ENCODE results near the gene PDE4B. TPM values are rescaled to one million over a fixed set of nuclear protein-coding genes. Genes with fewer than 3 reads are reported as not detected.
"Not testable (repeated sequence)": the region's sequence is repeated elsewhere in the genome, so short reads cannot be mapped to it uniquely, and the experiment has no call there.

The PDE4B gene
- total RNA-seq, 2 experiments from 2014 or later: 2.4 to 3.1 TPM

- no peaks in the 10 kb centered on the region for H3K79me2 ChIP-seq (ENCODE audit: insufficient read depth, low read depth, low read length)
- POLR2A ChIA-PET: no interaction called here
- no peaks in the 10 kb centered on the region for H3K9me3 ChIP-seq (ENCODE audit: low read length)
- H2AFZ ChIP-seq (ENCODE audit: low read length): no peak overlapping the region
- intact Hi-C loops (cut with micrococcal nuclease; ENCODE audit: unreplicated experiment): no loop called here
- no TSS peak for BruUV-seq (replicated peaks)
- H3K4me3 ChIP-seq (ENCODE audit: low read depth, low read length, poor library complexity, severe bottlenecking): no peak overlapping the region
- TF ChIP-seq CTCF (conservative IDR thresholded peaks at IDR 0.05; ENCODE audit: low read length) (no peak), EZH2phosphoT487 (IDR thresholded peaks at IDR 0.05; ENCODE audit: borderline replicate concordance, low read depth, low read length) (no peak)
- no peaks in the 10 kb centered on the region for H3K9me2 ChIP-seq (ENCODE audit: insufficient read depth, low read length)
- no peaks in the 10 kb centered on the region for H4K20me1 ChIP-seq (ENCODE audit: insufficient read depth, low read length)
- no peaks in the 10 kb centered on the region for H3K4me1 ChIP-seq (ENCODE audit: insufficient read depth, low read length, poor library complexity, severe bottlenecking)
- H3K27ac ChIP-seq (ENCODE audit: low read depth, low read length, poor library complexity, severe bottlenecking): no peak overlapping the region
- DNase-seq (ENCODE audit: low spot score): no peak
- no peak overlapping the region for H3K4me2 ChIP-seq (ENCODE audit: low read length)
- H3K36me3 ChIP-seq (ENCODE audit: insufficient read depth, low read length): no peaks in the 10 kb centered on the region
- CTCF ChIA-PET (ENCODE audit: unreplicated experiment): no interaction called here
These were observed 262.4 kb downstream of the PDE4B start for GRCh38 chr1:66055092-66055491.

GRCh38 chr1:66057448-66057847 is 264.8 kb downstream of the PDE4B start:
- POLR2A ChIA-PET: interaction anchor here (0.7 kb wide), 1 partner anchor 739 kb away, joined by 3 read pairs; no protein-coding TSS in a partner anchor
- intact Hi-C loops (cut with micrococcal nuclease; ENCODE audit: unreplicated experiment); H2AFZ ChIP-seq (ENCODE audit: low read length); H3K9me3 ChIP-seq (ENCODE audit: low read length); H4K20me1 ChIP-seq (ENCODE audit: insufficient read depth, low read length); H3K9me2 ChIP-seq (ENCODE audit: insufficient read depth, low read length); CTCF ChIA-PET (ENCODE audit: unreplicated experiment); H3K27ac ChIP-seq (ENCODE audit: low read depth, low read length, poor library complexity, severe bottlenecking); H3K79me2 ChIP-seq (ENCODE audit: insufficient read depth, low read depth, low read length); H3K4me2 ChIP-seq (ENCODE audit: low read length); H3K36me3 ChIP-seq (ENCODE audit: insufficient read depth, low read length); DNase-seq (ENCODE audit: low spot score); BruUV-seq (replicated peaks); H3K4me3 ChIP-seq (ENCODE audit: low read depth, low read length, poor library complexity, severe bottlenecking); H3K4me1 ChIP-seq (ENCODE audit: insufficient read depth, low read length, poor library complexity, severe bottlenecking): not testable (repeated sequence)

GRCh38 chr1:66058558-66058957 is 265.9 kb downstream of the PDE4B start:
- no peak overlapping the region for H3K4me3 ChIP-seq (ENCODE audit: low read depth, low read length, poor library complexity, severe bottlenecking)
- no peaks in the 10 kb centered on the region for H3K9me3 ChIP-seq (ENCODE audit: low read length)
- no peaks in the 10 kb centered on the region for H4K20me1 ChIP-seq (ENCODE audit: insufficient read depth, low read length)
- no peak for DNase-seq (ENCODE audit: low spot score)
- H2AFZ ChIP-seq (ENCODE audit: low read length): no peak overlapping the region
- intact Hi-C loops (cut with micrococcal nuclease; ENCODE audit: unreplicated experiment): no loop called here
- H3K4me2 ChIP-seq (ENCODE audit: low read length): no peak overlapping the region
- no peaks in the 10 kb centered on the region for H3K36me3 ChIP-seq (ENCODE audit: insufficient read depth, low read length)
- no peaks in the 10 kb centered on the region for H3K79me2 ChIP-seq (ENCODE audit: insufficient read depth, low read depth, low read length)
- POLR2A ChIA-PET: no interaction called here
- CTCF ChIA-PET (ENCODE audit: unreplicated experiment): no interaction called here
- no peak overlapping the region for H3K27ac ChIP-seq (ENCODE audit: low read depth, low read length, poor library complexity, severe bottlenecking)
- H3K9me2 ChIP-seq (ENCODE audit: insufficient read depth, low read length): no peaks in the 10 kb centered on the region
- no TSS peak for BruUV-seq (replicated peaks)
- TF ChIP-seq CTCF (conservative IDR thresholded peaks at IDR 0.05; ENCODE audit: low read length): no peak
- TF ChIP-seq EZH2phosphoT487 (IDR thresholded peaks at IDR 0.05; ENCODE audit: borderline replicate concordance, low read depth, low read length): no peak
- H3K4me1 ChIP-seq (ENCODE audit: insufficient read depth, low read length, poor library complexity, severe bottlenecking): no peaks in the 10 kb centered on the region

- DNase-seq (ENCODE audit: low spot score); H2AFZ ChIP-seq (ENCODE audit: low read length); CTCF ChIA-PET (ENCODE audit: unreplicated experiment); H3K9me2 ChIP-seq (ENCODE audit: insufficient read depth, low read length); intact Hi-C loops (cut with micrococcal nuclease; ENCODE audit: unreplicated experiment); H4K20me1 ChIP-seq (ENCODE audit: insufficient read depth, low read length); H3K27ac ChIP-seq (ENCODE audit: low read depth, low read length, poor library complexity, severe bottlenecking); H3K4me2 ChIP-seq (ENCODE audit: low read length); H3K9me3 ChIP-seq (ENCODE audit: low read length); H3K79me2 ChIP-seq (ENCODE audit: insufficient read depth, low read depth, low read length); H3K4me3 ChIP-seq (ENCODE audit: low read depth, low read length, poor library complexity, severe bottlenecking); POLR2A ChIA-PET; H3K36me3 ChIP-seq (ENCODE audit: insufficient read depth, low read length); BruUV-seq (replicated peaks); H3K4me1 ChIP-seq (ENCODE audit: insufficient read depth, low read length, poor library complexity, severe bottlenecking): not testable (repeated sequence)
These were observed 274.5 kb downstream of the PDE4B start for GRCh38 chr1:66067219-66067618.
